Left lung (tissue), 10 donors: ENCODE measurements around the gene IMMP2L. TPM values are rescaled to one million over a fixed set of nuclear protein-coding genes. Genes with fewer than 3 reads are reported as not detected.

ENCODE experiments used
- ATAC-seq: fragments of 200-7000 bp; cut with Tn5 transposase; one replicate; pipeline ENCODE4 v1.9.1; 2020; ENCODE audit warnings: moderate library complexity
- DNase-seq, 4 donors: peaks; one replicate each; pipeline ENCODE4 v3.0.0-alpha.2; 2013 to 2020
- H3K27ac ChIP-seq, 2 donors: fragments of 200-600 bp; sonication (generic) in 1 of 2; one replicate each; pipeline versions ENCODE4 v1.5.0 to v1.8.0; 2020 to 2021
- H3K27me3 ChIP-seq, 2 donors: fragments of 200-600 bp; sonication (generic) in 1 of 2; one replicate each; pipeline versions ENCODE4 v1.5.0 to v1.8.0; 2020 to 2021
- H3K36me3 ChIP-seq, 2 donors: fragments of 200-600 bp; sonication (generic) in 1 of 2; one replicate each; pipeline versions ENCODE4 v1.5.0 to v1.8.0; 2020 to 2021
- H3K4me1 ChIP-seq, 2 donors: fragments of 200-600 bp; one replicate each; pipeline ENCODE4 v1.8.0; 2021
- H3K4me3 ChIP-seq, 2 donors: fragments of 200-600 bp; sonication (generic) in 1 of 2; one replicate each; pipeline versions ENCODE4 v1.5.0 to v1.8.0; 2020 to 2021; ENCODE audit warnings: mild to moderate bottlenecking in 1 of 2
- H3K9me3 ChIP-seq, 2 donors: fragments of 200-600 bp; sonication (generic) in 1 of 2; one replicate each; pipeline versions ENCODE4 v1.5.0 to v1.8.0; 2020 to 2021
- CTCF ChIP-seq, 2 donors: fragments of 200-600 bp; sonication (generic) in 1 of 2; IDR thresholded peaks; one replicate each; pipeline versions ENCODE4 v1.5.0 to v1.8.0; 2021; ENCODE audit warnings: antibody characterized with exemption in 2 of 2
- intact Hi-C, 2 donors: fragments of 100-400 bp; cut with DNase I; formaldehyde crosslinking; loops; one replicate each; pipeline versions ENCODE4 v1.11.2 to v1.14.2; 2022
- polyA plus RNA-seq, 6 donors: library from polyadenylated mRNA; unstranded; fragments of 120-200 nt; gene quantifications; one replicate each; pipeline ENCODE4 v1.2.1, GENCODE V29; 2013; ENCODE audit not compliant: insufficient read length in 6 of 6
- total RNA-seq, 2 donors: library from RNA; stranded (reverse); fragmentation: NEBNext Ultra II Directional; extraction: Animal tissue kit (Norgen Biotek cat#: 25700); gene quantifications; one replicate each; pipeline ENCODE4 v1.2.1, GENCODE V29; 2021
- donor health status: DM: no; HTN: yes; CAD: no.
- donor health status: DM: no; HTN: no; CAD: no.

Gene IMMP2L
- total and polyA plus RNA-seq, 8 donors: 10.3 to 30.1 (median 25.7) TPM

- ATAC-seq (no peak), DNase-seq (no peak)
- Histone ChIP-seq H3K4me3 (no peak overlapping the region), H3K36me3 (no peaks in the 10 kb centered on the region), H3K27me3 (no peaks in the 10 kb centered on the region), H3K9me3 (no peaks in the 10 kb centered on the region), H3K4me1 (no peaks in the 10 kb centered on the region), H3K27ac (no peak overlapping the region)
- no peak for TF ChIP-seq CTCF (IDR thresholded peaks at IDR 0.05)
- intact Hi-C loops: no loop called here
Observed at GRCh38 chr7:110764852-110765251, 797.4 kb downstream of the IMMP2L start.

- intact Hi-C loops: no loop called here
- ATAC-seq: no peak
- H3K9me3 ChIP-seq: no peaks in the 10 kb centered on the region
- H3K27me3 ChIP-seq: no peaks in the 10 kb centered on the region
- no peak for TF ChIP-seq CTCF (IDR thresholded peaks at IDR 0.05)
- no peaks in the 10 kb centered on the region for H3K4me1 ChIP-seq
- no peaks in the 10 kb centered on the region for H3K36me3 ChIP-seq
- H3K27ac ChIP-seq: no peak overlapping the region
- DNase-seq: peak in 2 of 4 donors; percentile 44 to 62
- H3K4me3 ChIP-seq: no peak overlapping the region
Observed at GRCh38 chr7:110762546-110763225, 799.6 kb downstream of the IMMP2L start.

GRCh38 chr7:110760341-110760740, 802.0 kb downstream of the IMMP2L start:
- no peak for ATAC-seq
- DNase-seq: no peak
- no peaks in the 10 kb centered on the region for H3K4me1 ChIP-seq
- no peak for TF ChIP-seq CTCF (IDR thresholded peaks at IDR 0.05)
- no peaks in the 10 kb centered on the region for H3K27me3 ChIP-seq
- H3K4me3 ChIP-seq: no peak overlapping the region
- H3K36me3 ChIP-seq: no peaks in the 10 kb centered on the region
- intact Hi-C loops: no loop called here
- H3K9me3 ChIP-seq: no peaks in the 10 kb centered on the region
- no peak overlapping the region for H3K27ac ChIP-seq

GRCh38 chr7:110759069-110759468, 803.2 kb downstream of the IMMP2L start:
- no peak for TF ChIP-seq CTCF (IDR thresholded peaks at IDR 0.05)
- DNase-seq: no peak
- no peak for ATAC-seq
- no peaks in the 10 kb centered on the region for H3K27me3 ChIP-seq
- no peak overlapping the region for H3K4me3 ChIP-seq
- H3K4me1 ChIP-seq: no peaks in the 10 kb centered on the region
- H3K27ac ChIP-seq: no peak overlapping the region
- no peaks in the 10 kb centered on the region for H3K36me3 ChIP-seq
- intact Hi-C loops: no loop called here
- H3K9me3 ChIP-seq: no peaks in the 10 kb centered on the region

- no peak for DNase-seq
- H3K4me1 ChIP-seq: no peaks in the 10 kb centered on the region
- no peak overlapping the region for H3K4me3 ChIP-seq
- H3K36me3 ChIP-seq: no peaks in the 10 kb centered on the region
- no peak for ATAC-seq
- no peaks in the 10 kb centered on the region for H3K9me3 ChIP-seq
- no peaks in the 10 kb centered on the region for H3K27me3 ChIP-seq
- intact Hi-C loops: no loop called here
- no peak overlapping the region for H3K27ac ChIP-seq
- TF ChIP-seq CTCF (IDR thresholded peaks at IDR 0.05): no peak
Observed at GRCh38 chr7:110754649-110755048, 807.6 kb downstream of the IMMP2L start.
